GM10847 (cell line): ENCODE results near the gene FRMPD4.

Experiments used
- POLR2A ChIP-seq: IDR thresholded peaks from 2 replicates; pipeline ENCODE4 v1.6.1; 2011; ENCODE audit not compliant: insufficient read length; ENCODE audit errors: extremely low read depth

FRMPD4 gene

DNA sequence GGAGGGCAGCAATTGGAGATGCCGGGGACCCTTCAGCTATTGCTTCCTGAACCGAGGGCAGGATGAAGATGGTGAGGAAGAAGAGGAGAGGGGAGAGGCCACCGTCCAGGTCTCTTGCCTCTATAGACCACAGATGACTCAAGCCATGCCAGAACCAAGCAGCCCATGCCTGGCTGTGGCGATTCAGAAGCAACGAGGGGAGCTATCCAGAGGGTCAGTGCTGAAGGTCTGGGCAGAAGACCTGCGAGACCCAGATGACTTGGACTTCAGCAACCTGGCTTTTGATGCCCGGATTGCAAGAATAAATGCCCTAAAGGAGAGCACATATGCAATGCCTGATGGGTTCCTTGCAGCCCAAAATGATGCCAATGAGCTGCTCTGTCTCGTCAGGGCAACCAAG is 582.8 kb downstream of the FRMPD4 start:
- no peak for TF ChIP-seq POLR2A

- no peak for TF ChIP-seq POLR2A
Observed at GRCh38 chrX:12722314-12722713, 584.0 kb downstream of the FRMPD4 start.

DNA sequence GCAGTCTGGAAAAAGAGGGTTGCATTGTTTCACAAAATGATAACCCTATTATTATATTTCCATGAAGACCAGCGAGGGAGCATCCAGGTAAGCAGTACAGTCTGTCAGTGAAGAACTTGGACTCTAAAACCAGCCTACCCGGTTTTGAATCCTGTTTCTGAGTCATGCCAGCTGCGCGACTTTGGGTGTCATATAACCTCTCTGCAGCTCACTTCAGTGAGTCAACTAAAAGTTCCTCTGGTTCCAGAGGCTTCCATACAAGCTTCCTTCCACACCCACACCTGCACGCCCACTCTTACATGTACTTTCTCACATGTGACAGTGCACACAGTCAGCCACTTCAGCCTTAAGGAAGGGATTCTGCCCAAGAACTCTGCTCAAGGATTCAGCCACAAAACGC is 603.1 kb downstream of the FRMPD4 start:
- TF ChIP-seq POLR2A: no peak

DNA sequence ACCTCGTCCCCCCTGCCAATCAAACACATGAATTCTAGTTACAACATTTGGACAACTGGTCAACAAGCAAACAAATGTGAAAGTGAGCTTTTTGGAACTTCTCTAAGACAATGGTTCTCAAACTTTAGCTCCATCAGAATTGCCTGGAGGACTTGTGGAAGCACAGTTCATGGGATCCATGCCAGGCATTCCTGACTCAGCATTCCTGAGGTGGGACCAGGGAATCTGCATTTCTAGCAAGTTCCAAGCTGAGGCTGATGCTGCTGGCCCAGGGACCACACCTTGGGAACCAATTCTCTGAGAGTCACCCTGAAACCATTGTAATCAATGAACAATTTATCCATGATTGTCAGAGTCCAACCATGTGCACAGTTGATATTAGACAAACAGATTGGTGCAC is 609.2 kb downstream of the FRMPD4 start:
- no peak for TF ChIP-seq POLR2A

DNA sequence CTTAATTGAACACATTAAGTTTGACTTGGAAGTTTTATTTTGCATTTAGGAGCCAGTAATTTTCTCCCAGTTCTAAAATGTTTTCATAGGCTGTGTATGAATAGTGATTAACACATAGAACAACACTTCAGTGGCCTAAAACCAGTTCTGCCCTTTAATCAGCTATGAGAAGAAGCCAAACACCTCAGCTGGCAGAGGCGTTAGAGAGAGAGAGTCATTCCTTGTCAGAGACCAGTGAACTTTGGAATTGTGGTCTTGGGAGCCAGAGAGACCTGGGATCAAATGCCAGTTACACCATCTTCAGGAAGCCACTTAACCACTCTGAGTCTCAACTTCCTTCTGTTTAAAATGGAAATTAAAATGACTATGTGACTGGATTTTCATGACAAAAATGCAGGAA is 613.6 kb downstream of the FRMPD4 start:
- no peak for TF ChIP-seq POLR2A

DNA sequence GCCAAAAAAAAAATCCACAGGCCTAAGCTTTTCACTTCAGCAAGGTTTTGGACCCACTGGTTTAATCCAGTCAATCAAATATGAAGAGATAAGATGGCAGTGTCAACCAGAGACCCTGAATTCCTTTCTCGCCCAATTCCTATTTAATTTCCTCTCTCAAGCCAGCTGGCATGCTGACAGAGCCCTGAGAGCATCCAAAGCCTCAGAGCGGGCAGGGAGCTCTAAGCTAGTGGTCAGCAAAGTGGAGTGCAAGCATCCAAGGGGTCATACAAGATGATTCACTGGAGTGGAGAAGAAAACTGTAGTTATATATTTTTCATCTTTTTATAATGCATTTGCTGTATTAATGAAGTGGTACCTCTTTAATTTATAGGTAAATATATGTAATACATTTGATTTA is 615.1 kb downstream of the FRMPD4 start:
- TF ChIP-seq POLR2A: no peak

- TF ChIP-seq POLR2A: no peak
Observed at GRCh38 chrX:12758291-12758690, 620.0 kb downstream of the FRMPD4 start.

DNA sequence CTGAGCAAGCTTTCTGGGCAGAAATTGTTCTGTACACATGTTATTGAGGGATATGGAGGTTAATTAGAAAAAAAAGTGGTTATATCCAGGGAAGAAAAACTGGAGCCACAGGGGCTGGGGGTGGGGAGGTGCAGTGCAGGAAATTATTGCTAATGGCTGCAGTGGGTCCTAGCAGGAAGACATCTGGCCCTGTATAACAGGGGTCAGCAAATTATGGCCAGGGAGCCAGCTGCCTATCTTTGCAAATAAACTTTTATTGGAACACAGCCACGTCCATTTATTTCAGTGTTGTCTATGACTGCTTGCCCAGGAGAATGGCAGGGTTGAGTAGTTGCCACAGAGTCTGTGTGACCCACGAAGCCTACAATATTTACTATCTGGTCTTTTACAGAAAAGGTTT is 629.6 kb downstream of the FRMPD4 start:
- no peak for TF ChIP-seq POLR2A

DNA sequence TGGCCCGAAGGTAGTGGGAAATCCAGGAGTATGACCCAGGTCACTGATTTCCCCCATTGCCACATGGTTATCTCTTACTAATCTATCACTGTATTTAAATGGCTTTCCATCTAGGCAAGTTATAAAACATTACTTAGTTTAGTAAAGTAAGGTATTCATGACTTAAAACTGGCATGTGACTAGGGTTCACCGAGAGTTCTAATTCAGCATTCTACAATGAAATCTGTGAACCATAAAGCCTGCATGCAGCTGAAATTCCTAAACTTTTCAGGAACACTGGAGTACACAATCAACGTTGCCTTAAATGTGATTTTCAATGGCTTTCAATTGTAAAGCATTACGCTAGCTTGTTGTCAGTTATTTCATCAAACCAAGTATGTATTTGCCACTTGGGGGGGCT is 630.2 kb downstream of the FRMPD4 start:
- TF ChIP-seq POLR2A: no peak

GRCh38 chrX:12770440-12770839 is 632.2 kb downstream of the FRMPD4 start:
- TF ChIP-seq POLR2A: no peak

GRCh38 chrX:12771445-12772069 is 633.3 kb downstream of the FRMPD4 start:
- TF ChIP-seq POLR2A: no peak
